GM18867 (cell line): ENCODE measurements around the gene CABLES2.

Source experiments
- ATAC-seq: cut with Tn5 transposase; IDR thresholded peaks from one replicate; pipeline ENCODE4 v1.9.1; 2021; ENCODE audit warnings: mild to moderate bottlenecking, moderate library complexity; ENCODE audit not compliant: unreplicated experiment

Gene CABLES2

DNA sequence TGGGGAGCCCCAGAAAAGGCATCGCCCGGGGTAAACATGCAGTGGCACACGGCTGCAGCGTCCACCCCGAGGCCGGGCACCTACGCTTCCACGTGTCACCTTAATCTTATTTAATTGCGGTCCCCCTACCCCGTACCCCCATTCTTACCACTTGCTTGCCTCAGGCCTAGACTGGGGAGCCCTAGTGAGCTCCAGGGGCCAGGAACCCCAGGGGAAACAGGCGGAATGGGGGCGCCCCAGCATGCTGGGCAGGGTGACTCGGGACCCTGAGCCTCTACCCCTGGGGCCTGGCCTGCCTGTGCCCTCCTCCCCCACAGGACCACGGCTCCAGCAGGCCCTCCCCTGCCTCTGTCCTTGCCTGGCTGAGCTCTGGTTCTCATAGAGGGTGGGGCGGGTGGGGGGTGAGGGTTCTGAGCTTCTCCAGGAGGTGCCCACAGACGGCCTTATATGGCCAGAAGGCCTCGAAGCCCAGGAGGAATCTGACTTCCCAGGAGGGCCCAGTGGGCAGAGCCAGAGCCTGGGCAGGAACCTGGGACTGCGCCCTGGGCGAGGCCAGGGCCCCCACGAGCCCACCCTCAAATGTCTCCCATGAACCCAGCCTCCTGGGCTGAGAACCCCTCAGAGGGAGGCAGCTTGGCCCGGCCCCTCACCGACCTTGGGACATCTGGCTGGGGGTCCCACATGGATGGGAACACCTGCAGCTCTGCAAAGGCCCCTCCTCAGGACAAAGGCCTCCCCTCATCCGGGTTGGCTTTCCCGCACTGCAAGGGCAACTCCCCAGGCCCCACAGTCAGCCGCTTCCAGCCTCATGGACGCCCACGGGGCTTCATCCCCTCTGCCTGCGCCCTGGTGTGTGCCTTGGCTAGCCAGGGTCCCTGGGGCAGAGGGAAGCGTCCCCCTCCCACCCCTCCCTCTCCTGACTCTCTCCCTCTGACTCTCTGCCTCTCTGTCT lies 34.8 kb downstream of the CABLES2 start:
- ATAC-seq = no peak

DNA sequence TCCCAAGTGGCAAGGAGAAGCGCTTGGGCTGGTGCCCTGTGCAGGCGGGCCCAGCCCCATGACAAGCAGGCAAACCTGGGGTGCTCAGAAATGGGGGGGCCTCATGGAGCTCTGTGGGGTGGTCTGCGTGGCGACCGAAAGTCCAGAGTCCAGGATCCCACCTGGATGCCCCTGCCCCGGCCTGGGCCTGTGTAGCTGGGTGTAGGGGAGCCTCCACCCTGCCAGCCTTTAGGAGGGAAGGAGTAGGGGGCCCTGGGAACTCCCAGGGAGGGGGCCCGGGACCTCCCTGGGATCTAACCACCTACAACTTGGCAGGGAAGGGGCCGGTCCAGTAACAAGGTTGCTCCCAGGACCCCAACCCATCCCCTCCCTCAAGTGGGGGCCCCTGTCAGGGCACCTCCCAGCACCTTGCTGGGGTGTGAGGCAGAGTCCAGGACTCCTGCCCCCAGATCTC lies 35.5 kb downstream of the CABLES2 start:
- no peak for ATAC-seq

DNA sequence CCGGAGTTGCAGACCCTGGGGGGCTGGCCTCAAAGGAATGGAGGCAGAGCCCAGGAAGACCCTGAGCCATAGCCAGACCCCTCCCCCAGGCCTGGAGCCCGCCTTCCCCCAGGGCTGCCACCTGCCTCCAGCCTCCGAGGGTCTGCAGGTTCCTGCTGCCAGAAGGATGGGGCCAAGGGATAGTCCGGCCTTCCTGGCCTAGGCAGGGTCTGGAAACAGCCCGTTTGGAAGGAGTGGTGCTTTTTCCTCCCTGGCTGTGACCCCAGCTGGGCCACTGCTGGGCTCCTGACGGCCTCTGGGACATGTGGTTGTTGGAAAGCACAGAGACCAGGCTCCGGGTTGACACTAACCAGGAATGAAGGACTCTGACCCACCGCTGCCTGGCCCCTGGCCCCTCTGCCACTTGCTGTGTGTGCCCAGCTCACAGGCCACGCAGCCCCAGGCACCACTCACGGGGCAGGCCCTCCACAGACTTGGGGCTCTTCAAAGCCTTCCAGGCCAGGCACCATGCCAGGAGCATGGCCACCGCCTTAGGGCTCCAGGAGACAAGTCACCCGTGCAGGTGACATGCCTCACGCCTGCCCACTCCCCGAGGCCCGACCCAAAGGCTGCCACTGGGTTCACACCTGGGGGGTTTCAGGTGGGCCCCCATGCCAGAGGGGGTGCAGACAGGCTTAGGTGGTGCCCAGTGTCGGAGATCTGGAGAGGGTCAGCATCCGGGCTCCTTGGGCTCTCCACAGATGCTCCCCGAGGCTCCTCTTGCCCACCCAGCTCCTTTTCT lies 36.1 kb downstream of the CABLES2 start:
- ATAC-seq = no peak

DNA sequence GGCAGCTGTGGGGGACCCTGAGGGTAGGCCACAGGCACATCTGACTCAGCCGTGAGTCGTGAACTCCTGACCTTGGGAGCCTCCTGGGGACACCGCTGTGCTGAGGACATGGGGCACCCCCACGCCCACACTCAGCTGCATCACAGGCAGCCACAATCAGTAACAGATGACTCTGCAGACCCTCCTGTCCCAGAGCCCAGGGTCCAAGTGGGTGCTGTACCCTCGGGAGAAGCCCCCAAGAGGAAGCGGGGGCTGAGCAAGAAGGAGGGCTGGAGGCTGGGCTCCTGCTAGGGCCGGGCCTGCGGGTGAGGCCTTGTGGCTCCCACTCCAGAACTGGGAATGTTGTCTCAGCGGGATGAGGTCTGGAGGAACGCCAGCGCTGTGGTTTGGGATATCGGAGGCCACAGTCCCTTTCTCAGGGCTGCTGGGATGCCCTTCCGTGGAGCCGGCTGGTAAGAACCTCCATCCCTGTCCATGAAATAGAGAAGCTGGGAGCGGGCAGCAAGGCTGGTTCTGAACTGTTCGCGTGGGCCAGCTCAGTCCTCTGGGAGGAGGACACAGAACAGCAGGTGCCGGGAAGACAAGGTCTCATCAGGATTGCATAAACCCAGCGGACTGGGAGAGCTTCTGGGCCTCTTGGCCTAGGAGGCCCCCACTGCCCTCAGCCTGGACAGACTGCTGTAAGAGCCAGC lies 36.8 kb downstream of the CABLES2 start:
- no peak for ATAC-seq

DNA sequence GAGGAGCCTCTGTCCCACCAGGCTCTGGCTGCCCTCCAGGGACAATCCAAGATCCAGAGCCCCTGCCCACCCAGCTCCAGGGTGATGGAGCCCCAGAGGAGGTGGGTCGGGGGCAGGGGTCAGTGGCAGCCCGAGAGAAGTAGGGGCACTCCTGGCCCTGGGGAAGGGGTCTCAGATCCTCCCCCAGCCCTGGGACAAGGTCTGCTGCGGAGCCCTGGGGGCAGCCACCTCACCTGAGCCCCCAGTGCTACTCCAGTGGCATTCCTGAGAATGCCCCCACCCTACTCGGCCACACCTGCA lies 37.3 kb downstream of the CABLES2 start:
- ATAC-seq = no peak

DNA sequence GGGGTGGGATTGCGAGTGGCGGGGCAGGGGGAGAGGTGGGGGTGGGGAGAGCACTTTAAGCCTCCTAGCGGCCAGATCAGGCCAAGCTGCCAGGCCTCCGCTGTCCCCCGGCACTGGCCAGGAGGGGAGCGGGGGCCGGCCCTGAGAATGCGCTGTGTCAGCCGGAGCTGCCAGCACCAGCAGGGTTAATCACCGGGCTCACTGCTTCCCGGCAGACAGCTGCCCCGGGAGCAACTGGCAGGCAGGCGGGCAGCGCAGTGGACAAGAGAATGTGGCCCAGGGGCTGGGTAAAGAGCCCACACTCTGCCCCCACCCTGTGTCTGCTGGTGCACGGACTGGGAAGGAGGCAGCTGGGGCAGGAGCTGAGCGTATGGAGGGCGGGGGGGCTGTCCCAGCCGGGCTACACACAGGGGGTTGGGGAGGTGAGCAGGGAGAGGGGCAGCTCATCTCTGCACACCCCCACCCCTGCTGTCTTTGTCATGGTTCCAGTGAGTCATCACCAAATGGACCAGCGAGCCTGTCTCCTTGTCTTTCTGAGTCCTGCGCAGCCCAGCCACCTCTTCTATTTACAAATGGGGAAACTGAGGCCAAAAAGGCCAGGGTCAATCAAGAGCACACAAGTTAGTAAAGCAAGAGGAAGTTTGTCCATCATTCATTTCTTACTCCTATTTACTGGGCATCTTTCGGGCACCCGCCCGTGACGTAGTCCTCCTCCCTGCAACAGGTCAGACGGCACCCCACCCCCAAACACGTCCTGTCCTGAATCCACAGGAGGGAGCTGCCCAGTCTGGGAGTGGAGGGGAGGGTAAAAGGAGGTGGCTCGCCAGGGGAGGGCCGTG lies 37.9 kb downstream of the CABLES2 start:
- ATAC-seq = no peak

DNA sequence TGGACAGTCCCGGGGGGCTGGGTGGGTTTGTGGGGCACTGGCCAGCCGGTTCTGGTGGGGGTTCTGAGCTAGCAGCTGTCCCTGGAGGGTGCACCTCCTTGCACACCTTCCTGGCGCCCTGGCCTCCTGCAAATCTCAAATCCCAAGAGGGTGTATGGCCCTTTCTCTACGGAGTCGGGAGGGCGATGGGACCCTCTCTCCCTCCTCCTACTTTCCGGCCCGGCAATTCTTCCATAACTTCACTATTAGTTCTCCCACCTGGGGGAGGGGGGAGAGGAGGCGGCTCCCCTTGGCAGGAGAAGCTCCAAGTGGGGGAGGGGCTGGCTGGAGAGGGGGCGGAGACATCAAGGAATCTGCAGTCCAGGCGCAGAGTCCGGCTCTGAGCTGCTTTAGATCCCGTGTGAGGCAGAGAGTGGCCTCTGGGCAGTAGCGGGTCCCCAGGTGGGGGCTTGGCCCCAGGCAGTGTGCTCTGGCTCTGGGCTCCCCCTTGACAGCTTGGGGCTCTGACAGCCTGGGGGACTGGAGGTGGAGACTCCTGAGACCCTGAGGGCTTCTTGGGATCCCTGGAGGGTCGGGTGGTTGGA lies 38.6 kb downstream of the CABLES2 start:
- ATAC-seq = no peak

DNA sequence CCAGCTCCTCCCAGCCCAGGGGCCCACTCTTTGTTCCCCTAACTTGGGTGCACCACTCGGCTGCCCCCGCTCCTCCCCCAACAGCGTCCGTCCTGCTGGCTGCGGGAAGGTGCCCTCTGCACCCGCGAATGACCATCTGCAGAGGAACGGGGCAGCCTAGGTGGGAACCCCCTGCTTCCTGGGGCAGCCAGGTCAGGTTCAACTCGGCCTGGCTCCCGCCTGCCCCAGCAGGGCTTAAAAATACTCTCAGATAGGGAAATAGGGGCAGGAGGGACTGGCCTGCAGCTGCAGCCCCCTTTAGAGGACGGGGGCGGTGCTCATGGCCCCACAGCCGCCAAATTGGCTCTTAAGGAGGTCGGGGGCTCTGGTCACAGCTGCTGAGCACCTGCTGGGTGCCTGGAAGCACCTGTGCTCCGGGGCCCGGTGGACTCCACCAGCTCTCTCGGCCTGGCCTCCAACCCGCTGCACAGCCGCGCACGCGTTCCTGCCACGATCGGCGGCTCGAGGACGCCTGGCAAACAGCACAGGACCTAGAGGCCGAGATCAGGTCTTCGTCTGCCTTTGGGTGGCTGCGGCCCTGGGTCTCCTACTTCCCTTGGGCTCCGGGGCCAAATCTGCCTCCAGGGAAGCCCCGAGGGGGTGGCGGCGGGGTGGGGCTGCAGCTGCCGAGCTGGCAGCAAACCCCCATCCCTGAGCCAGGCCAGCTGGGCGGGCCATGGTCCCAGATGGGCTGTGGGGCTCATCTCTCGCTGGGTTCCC lies 39.3 kb downstream of the CABLES2 start:
- no peak for ATAC-seq

DNA sequence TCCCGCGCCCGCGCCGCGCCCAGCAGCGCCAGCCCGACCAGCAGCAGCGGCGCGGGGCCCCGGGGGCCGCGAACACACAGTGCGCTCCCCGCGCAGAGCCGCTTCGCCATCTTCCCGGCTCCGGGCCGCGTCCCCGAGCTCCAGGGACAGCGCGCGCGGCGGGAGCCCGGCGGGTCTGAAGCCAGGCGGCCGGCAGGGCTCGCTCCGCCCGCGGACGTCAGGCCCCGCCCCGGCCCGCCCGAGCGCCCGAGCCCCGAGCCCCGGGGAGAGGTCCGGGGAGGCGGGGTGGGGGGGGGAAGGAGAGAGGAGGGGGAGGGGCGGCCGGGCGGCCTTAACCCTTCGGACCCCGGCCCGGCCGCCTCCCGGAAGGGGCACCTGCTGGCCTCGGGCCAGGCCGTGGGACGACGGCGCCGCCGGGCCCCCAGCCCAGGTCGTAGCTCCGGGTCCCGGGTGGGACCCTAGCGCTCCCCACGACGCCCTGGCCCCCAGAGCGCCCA lies 39.9 kb downstream of the CABLES2 start, which contains the start of gene LAMA5:
TSS of gene LAMA5 (minus strand) at position 177 of the 497 bp plus-strand sequence. CDS start at position 110, 67 bp downstream.
- ATAC-seq = peak; percentile 42

DNA sequence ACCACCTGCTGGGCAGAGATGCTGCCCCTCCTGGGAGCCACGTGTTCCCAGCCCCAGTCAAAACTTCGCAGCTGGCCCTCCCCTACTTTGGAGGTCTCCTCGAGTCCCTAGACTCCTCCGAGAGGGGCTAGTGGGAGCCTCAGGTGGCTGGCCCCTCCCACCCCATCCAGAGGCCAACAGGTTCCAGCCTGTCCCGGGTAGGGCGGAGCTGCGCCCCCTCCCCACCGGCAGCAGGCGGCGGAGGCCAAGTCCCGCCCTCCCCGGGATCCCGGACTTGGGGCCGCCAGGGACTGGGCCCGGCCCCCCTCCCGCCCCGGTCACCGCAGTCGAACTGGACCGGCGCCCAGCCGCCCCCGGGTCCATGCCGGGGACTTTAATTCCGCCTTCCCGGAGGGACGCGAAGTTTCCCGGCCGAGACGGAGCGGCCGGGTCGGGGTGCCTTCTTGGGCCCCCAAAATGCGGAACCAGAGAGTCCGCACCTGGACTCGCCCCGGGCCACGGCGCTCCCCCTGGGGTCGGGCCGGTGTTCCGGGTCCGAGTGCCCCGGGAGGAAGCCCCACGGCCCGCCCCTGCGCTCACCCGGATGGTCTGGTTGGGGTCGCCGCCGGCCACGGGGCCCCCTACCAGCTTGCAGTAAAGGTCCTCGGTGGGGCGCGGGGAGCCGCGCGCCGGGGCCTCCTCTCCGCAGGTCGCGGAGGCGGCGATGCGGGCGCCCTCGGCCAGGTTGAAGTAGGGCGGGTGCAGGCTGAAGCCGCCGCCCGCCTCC lies 40.5 kb downstream of the CABLES2 start:
- peak; percentile 12 for ATAC-seq

DNA sequence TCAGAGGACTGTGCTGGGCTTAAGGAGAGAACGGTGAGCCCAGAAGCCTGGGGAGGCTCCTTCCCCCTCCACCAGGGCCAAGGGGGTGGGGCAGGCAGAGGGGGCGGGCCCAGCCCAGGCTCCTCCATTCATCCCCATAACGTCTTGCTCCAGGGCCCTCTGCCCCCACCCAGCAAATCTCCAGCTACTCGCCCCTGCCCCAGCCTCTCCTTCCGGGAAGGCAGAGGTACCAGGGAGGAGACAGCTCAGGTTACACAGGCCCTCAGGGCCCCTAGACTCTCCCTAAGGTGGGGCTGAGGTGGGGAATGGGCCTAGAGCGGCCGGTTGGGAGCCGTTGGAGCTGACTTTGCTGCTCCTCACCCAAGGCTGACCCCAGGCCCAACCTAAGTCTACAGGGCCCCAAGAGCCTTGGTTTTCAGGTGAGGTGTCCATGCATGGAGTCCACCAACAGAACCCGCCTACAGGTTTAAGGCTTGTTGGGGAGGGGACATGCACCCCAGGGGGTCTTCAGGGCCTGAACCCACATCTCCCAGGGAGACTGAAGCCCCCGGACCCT lies 41.2 kb downstream of the CABLES2 start:
- no peak for ATAC-seq

DNA sequence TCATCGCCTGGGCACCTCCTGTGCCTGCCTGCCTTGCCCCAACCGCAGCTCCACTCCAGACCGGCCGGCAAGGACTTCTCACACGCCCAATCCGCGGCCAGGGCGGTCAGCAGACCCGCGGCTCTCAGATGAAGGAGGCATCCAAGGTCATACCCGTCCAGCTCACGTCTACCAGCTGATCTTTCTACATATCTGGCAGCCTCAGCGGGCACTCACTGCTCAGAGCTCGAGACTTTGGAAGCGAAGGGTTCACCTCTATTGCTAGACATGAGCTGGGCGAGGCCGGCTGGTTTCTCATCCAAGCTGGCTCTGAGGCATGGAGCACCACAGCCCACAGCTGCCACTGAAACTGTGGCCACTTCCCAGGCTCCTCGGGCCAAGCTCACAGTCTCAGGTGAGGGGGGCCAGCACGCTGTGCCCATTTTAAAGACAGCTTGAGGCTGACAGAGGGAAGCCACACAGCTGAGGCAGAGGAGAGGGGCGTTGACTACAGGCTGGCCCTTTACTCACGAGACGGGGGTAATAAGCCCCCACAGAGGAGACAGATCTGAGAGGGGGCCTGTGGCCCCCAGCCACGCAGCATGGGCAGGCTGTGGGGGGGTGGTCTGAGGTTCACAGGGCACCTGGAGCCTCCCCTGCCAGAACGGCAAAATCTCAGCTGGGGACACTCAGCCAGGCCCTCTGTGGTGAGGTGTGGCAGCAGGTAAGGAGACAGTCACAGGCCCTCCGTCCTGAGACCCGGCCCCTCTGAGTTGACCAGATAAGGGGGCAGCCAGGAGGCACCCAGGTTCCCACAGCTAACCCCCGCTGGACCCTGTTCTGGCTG lies 42.0 kb downstream of the CABLES2 start:
- ATAC-seq = no peak

DNA sequence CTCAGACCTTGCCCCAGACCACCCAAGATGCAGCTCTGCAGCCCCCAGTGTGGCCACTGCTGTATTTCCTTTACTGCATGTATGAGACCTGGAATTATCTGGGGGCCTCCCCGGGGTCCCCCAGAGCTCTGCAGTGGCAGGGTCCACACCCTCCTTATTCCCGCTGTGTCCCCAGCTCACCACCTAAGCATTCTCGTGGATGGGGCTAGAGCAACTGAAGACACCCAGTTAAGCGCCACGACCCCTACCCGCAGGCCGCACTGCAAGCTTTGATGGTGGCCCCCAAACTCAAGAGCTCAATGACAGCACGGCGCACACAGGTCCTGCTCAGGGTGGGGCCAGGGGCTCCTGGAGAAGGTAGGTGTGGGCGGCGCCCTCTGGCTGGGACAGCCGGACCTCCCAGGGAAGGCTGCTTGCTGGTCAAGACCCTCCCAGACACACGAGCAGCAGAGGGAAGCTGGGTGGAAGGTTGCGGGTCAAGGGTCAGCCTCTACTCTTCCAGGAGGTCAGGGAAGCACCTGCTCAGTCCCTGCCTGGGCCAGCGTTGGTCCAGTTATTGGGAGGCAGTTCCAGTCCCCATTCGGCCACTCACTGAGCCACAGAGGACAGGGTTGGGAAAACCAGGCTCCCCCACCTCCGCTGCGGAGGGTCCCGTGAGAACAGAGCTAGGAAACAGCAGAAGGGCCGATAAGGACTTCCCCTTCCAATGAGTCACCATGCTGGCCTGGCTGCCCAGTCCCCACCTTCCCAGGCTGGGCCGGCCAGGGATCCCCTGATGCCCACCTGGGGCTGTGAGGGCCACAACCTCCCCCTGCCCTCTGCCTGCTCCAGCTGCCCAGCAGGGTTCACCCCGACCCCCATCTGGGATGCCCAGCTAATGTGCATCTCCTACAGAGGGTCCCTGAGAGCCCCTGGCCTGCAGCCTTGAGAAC lies 42.9 kb downstream of the CABLES2 start:
- ATAC-seq = no peak

DNA sequence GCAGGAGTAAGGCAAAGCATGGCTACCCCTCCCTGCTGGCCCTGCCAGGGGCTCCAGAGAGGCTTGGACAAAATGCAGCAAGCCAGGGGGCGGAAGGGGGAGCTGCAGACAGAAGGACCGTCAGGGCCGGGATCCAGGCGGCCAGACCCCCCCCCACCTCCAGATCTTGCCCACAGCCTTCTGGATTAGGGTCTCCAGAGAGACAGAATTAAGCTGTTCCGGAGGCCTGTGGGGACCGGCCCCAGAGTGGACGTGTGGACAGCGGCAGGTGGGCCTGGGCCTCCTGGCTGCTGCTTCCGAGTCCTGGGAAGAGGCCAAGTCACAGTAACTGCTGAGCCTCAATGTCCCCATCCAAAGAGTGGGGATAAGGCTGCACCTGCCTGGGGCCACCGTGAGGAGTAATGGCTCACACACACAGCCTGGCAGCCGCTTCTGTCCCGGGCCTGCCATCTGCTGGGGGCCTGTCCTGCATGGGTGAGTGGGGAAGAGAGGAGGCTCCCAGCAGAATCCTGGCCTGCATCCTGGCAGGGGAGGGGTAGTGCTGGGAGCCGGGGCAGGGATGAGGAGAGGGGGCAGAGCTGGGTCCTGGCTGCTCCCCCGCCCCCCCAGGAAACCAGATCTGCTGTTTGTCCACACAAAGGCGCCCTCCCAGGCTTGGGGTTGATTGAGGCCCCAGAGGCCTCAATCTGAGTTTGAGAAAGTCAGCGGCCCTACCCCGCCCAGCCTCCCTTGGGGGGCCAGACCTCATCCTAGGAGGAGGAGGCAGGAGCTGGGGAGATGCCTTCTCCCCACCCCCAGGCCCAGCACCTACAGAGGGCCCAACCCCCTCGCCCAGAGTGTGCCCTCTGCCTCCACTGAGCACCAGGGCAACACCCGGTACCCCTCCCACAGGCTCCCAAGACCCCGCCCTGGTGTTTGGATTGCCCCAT lies 43.8 kb downstream of the CABLES2 start:
- no peak for ATAC-seq

DNA sequence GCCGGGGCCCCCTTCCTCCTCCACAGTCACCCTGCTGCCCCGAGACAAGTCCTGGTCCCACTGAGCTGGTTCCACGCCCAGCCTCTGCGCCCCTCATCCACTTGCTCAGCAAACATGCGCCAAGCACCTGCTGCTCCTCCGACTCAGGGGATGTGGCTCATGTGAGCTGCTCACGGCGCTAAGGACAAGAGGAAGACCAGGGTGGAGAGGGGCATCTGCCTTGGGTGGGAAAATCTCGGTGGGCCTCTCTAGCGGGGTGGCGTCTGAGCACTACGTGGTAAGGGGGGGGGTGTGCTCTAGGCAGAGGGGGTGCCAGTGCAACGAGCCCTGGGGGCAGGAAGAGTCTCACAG lies 44.5 kb downstream of the CABLES2 start:
- no peak for ATAC-seq
